H1 (cell line): Measurements from ENCODE around the gene GRM8. TPM values are rescaled to one million over a fixed set of nuclear protein-coding genes. Genes with fewer than 3 reads are reported as not detected.

ENCODE experiments used
- CTCF ChIA-PET: fragments of 300-600 bp; sonication (Branson Sonifier 250); formaldehyde crosslinking; loops from one replicate; lab custom pipeline; 2021; ENCODE audit not compliant: partially characterized antibody; lab: Charles Lee
- POLR2A ChIA-PET: fragments of 300-600 bp; sonication (Branson Sonifier 250); formaldehyde crosslinking; loops from one replicate; lab custom pipeline; 2021; ENCODE audit warnings: inconsistent platforms; ENCODE audit not compliant: partially characterized antibody; lab: Charles Lee
- DNase-seq, 2 experiments: peaks; one replicate each; pipeline versions ENCODE4 v3.0.0 to v3.0.0-alpha.2; 2010 to 2022; ENCODE audit warnings: low spot score in 2 of 2, low read depth in 1 of 2, mixed read lengths in 1 of 2
- FAIRE-seq: peaks from 2 replicates; lab custom pipeline; 2011; peaks lifted over from hg19 to GRCh38; lab: Jason Lieb, UNC
- H2AFZ ChIP-seq: 2 replicates; pipeline ENCODE4 v1.8.1; 2012; ENCODE audit warnings: low read length, inconsistent platforms
- H2AK5ac ChIP-seq: 2 replicates; pipeline ENCODE4 v1.6.1; 2013; ENCODE audit warnings: low read depth, low read length
- H2BK120ac ChIP-seq: replicated peaks from 2 replicates; pipeline ENCODE3; 2013; ENCODE audit warnings: low read depth, low read length, inconsistent platforms
- H2BK12ac ChIP-seq: 2 replicates; pipeline ENCODE4 v1.6.1; 2013; ENCODE audit warnings: low read depth, low read length
- H2BK15ac ChIP-seq: 2 replicates; pipeline ENCODE4 v1.6.1; 2013; ENCODE audit warnings: low read length
- H2BK20ac ChIP-seq: 2 replicates; pipeline ENCODE4 v1.6.1; 2013; ENCODE audit warnings: low read length
- H2BK5ac ChIP-seq: 2 replicates; pipeline ENCODE4 v1.6.1; 2013; ENCODE audit warnings: low read depth, low read length
- H3K14ac ChIP-seq: 2 replicates; pipeline ENCODE4 v1.6.1; 2013; ENCODE audit warnings: inconsistent platforms; ENCODE audit not compliant: insufficient read length
- H3K18ac ChIP-seq: 2 replicates; pipeline ENCODE4 v1.6.1; 2013; ENCODE audit warnings: low read length; ENCODE audit errors: extremely low read depth
- H3K23ac ChIP-seq: 2 replicates; pipeline ENCODE4 v1.6.1; 2013; ENCODE audit warnings: inconsistent platforms; ENCODE audit not compliant: insufficient read length
- H3K23me2 ChIP-seq: 2 replicates; pipeline ENCODE4 v1.6.1; 2013; ENCODE audit warnings: low read depth, low read length
- H3K27ac ChIP-seq: 2 replicates; pipeline ENCODE4 v1.6.1; 2011; ENCODE audit warnings: low read depth, low read length, inconsistent platforms
- H3K27me3 ChIP-seq, 4 experiments: replicated peaks in 1 of 4; 1 replicate in 1 of 4; 2 replicates in 3 of 4; pipeline versions ENCODE4 v1.6.1 to v1.8.1; 2011 to 2013; ENCODE audit warnings: low read length in 3 of 4, mild to moderate bottlenecking in 3 of 4, inconsistent platforms in 2 of 4, mixed read lengths in 2 of 4, moderate library complexity in 1 of 4; ENCODE audit not compliant: control insufficient read depth in 3 of 4, insufficient read depth in 3 of 4; ENCODE audit errors: extremely low read depth in 1 of 4
- H3K36me3 ChIP-seq, 4 experiments: 2 replicates each; pipeline versions ENCODE4 v1.6.1 to v1.8.1; 2011 to 2013; ENCODE audit warnings: mild to moderate bottlenecking in 4 of 4, low read length in 3 of 4, moderate library complexity in 2 of 4, control low read depth in 1 of 4, inconsistent platforms in 1 of 4; ENCODE audit not compliant: insufficient read depth in 4 of 4, control insufficient read depth in 2 of 4
- H3K4ac ChIP-seq: replicated peaks from 2 replicates; pipeline ENCODE3; 2013; ENCODE audit warnings: low read length, low read depth, mixed read lengths, inconsistent platforms; ENCODE audit not compliant: insufficient read length
- H3K4me1 ChIP-seq, 4 experiments: replicated peaks in 1 of 4; 1 replicate in 1 of 4; 2 replicates in 3 of 4; pipeline versions ENCODE4 v1.6.1 to v1.8.1; 2011 to 2013; ENCODE audit warnings: low read length in 3 of 4, inconsistent platforms in 2 of 4, mixed read lengths in 1 of 4; ENCODE audit not compliant: insufficient read depth in 4 of 4, control insufficient read depth in 3 of 4
- H3K4me2 ChIP-seq, 2 experiments: 2 replicates each; pipeline versions ENCODE4 v1.6.1 to v1.8.1; 2011 to 2013; ENCODE audit warnings: low read depth in 2 of 2, low read length in 2 of 2, control low read depth in 1 of 2, inconsistent platforms in 1 of 2, mild to moderate bottlenecking in 1 of 2; ENCODE audit not compliant: insufficient read depth in 1 of 2
- H3K4me3 ChIP-seq, 4 experiments: fragments of 200-600, 300-600 bp in 1 of 4; sonication (generic), shearing (Covaris generic), sonication (Bioruptor Twin) in 1 of 4; 2 replicates each; pipeline versions ENCODE4 v1.5.1 to v1.8.1; 2011 to 2016; ENCODE audit warnings: low read length in 4 of 4, low read depth in 3 of 4, control low read depth in 2 of 4, inconsistent platforms in 2 of 4, mild to moderate bottlenecking in 2 of 4, mixed read lengths in 1 of 4, moderate library complexity in 1 of 4; ENCODE audit not compliant: insufficient read depth in 2 of 4; ENCODE audit errors: extremely low read depth in 1 of 4
- H3K56ac ChIP-seq: replicated peaks from 2 replicates; pipeline ENCODE3; 2013; ENCODE audit warnings: low read depth, mild to moderate bottlenecking, mixed read lengths, low read length, inconsistent platforms; ENCODE audit not compliant: insufficient read length
- H3K79me1 ChIP-seq: 2 replicates; pipeline ENCODE4 v1.6.1; 2013; ENCODE audit warnings: low read depth, low read length, control low read depth
- H3K79me2 ChIP-seq, 2 experiments: 2 replicates each; pipeline versions ENCODE4 v1.6.1 to v1.8.1; 2012 to 2013; ENCODE audit warnings: low read length in 2 of 2, mild to moderate bottlenecking in 2 of 2, inconsistent platforms in 1 of 2; ENCODE audit not compliant: insufficient read depth in 2 of 2, control insufficient read depth in 1 of 2
- H3K9ac ChIP-seq, 4 experiments: replicated peaks in 1 of 4; 1 replicate in 1 of 4; 2 replicates in 3 of 4; pipeline versions ENCODE4 v1.6.1 to v1.8.1; 2011 to 2013; ENCODE audit warnings: low read depth in 3 of 4, low read length in 3 of 4, control low read depth in 2 of 4, mild to moderate bottlenecking in 2 of 4, moderate library complexity in 2 of 4, inconsistent platforms in 1 of 4; ENCODE audit errors: extremely low read depth in 1 of 4
- H3K9me3 ChIP-seq, 2 experiments: 2 replicates each; pipeline versions ENCODE4 v1.6.1 to v1.8.1; 2012 to 2013; ENCODE audit warnings: mild to moderate bottlenecking in 2 of 2, moderate library complexity in 2 of 2, control low read depth in 1 of 2, inconsistent platforms in 1 of 2, low read depth in 1 of 2, low read length in 1 of 2, mixed read lengths in 1 of 2; ENCODE audit not compliant: insufficient read depth in 2 of 2
- H4K20me1 ChIP-seq, 2 experiments: replicated peaks in 1 of 2; 2 replicates each; pipeline versions ENCODE3 to v1.8.1; 2011 to 2013; ENCODE audit warnings: inconsistent platforms in 2 of 2, low read length in 2 of 2, mild to moderate bottlenecking in 1 of 2; ENCODE audit not compliant: insufficient read depth in 2 of 2, control insufficient read depth in 1 of 2
- H4K5ac ChIP-seq: 2 replicates; pipeline ENCODE4 v1.6.1; 2013; ENCODE audit warnings: low read length, low read depth, mixed read lengths, inconsistent platforms; ENCODE audit not compliant: insufficient read length
- H4K8ac ChIP-seq: 2 replicates; pipeline ENCODE4 v1.8.0; 2013; ENCODE audit warnings: mild to moderate bottlenecking, moderate library complexity, low read length, inconsistent platforms; ENCODE audit not compliant: insufficient read depth; ENCODE audit errors: extremely low read depth
- H4K91ac ChIP-seq: replicated peaks from 2 replicates; pipeline ENCODE3; 2013; ENCODE audit warnings: low read length, mixed read lengths, inconsistent platforms; ENCODE audit not compliant: insufficient read length
- BRCA1 ChIP-seq: IDR thresholded peaks from 2 replicates; pipeline ENCODE4 v1.6.1; 2012; ENCODE audit warnings: low read depth, low read length, improper control_type of control experiment
- CHD1 ChIP-seq: IDR thresholded peaks from 2 replicates; pipeline ENCODE4 v1.6.1; 2012; ENCODE audit warnings: low read depth, low read length, improper control_type of control experiment
- EP300 ChIP-seq, 2 experiments: IDR thresholded peaks; 1 replicate in 1 of 2; 2 replicates in 1 of 2; pipeline ENCODE4 v1.6.1; 2011 to 2012; ENCODE audit warnings: low read depth in 2 of 2, low read length in 2 of 2, mild to moderate bottlenecking in 2 of 2, borderline replicate concordance in 1 of 2, inconsistent platforms in 1 of 2, moderate library complexity in 1 of 2
- FOSL1 ChIP-seq: IDR thresholded peaks from 2 replicates; pipeline ENCODE4 v1.6.1; 2011; ENCODE audit warnings: mild to moderate bottlenecking, low read depth, low read length, moderate library complexity; ENCODE audit not compliant: insufficient read depth
- GTF2F1 ChIP-seq: IDR thresholded peaks from 2 replicates; pipeline ENCODE4 v1.6.1; 2012; ENCODE audit warnings: low read depth, low read length, improper control_type of control experiment, borderline replicate concordance
- MAX ChIP-seq: IDR thresholded peaks from 2 replicates; pipeline ENCODE4 v1.6.1; 2012; ENCODE audit warnings: inconsistent platforms
- POLR2AphosphoS5 ChIP-seq: IDR thresholded peaks from 2 replicates; pipeline ENCODE4 v1.6.1; 2011; ENCODE audit warnings: low read depth, low read length
- RAD21 ChIP-seq, 2 experiments: IDR thresholded peaks in 1 of 2; conservative IDR thresholded peaks in 1 of 2; 2 replicates each; pipeline ENCODE4 v1.6.1; 2011; ENCODE audit warnings: low read depth in 2 of 2, low read length in 2 of 2, improper control_type of control experiment in 1 of 2, inconsistent platforms in 1 of 2, mild to moderate bottlenecking in 1 of 2, moderate library complexity in 1 of 2
- RXRA ChIP-seq: IDR thresholded peaks from 2 replicates; pipeline ENCODE4 v1.6.1; 2011; ENCODE audit warnings: low read depth, mild to moderate bottlenecking, low read length, moderate library complexity; ENCODE audit not compliant: insufficient read depth
- SIRT6 ChIP-seq: IDR thresholded peaks from one replicate; pipeline ENCODE4 v1.7.1; 2012; ENCODE audit warnings: low read length, inconsistent platforms
- SP4 ChIP-seq: IDR thresholded peaks from 2 replicates; pipeline ENCODE4 v1.6.1; 2012; ENCODE audit warnings: low read length, inconsistent platforms
- SUZ12 ChIP-seq: fragments of 200-600 bp; sonication (generic); IDR thresholded peaks from 2 replicates; pipeline ENCODE4 v1.6.1; 2012; ENCODE audit warnings: mild to moderate bottlenecking, inconsistent platforms, low read length, moderate library complexity, mixed read lengths
- WGBS, 2 experiments: shearing (Covaris generic) in 1 of 2; methylation state at CpG; one replicate each; pipeline versions ENCODE4 v1.1.6 to v1.1.7; 2013 to 2015; ENCODE audit warnings: low lambda C conversion rate in 2 of 2, mixed read lengths in 2 of 2, inconsistent platforms in 1 of 2, low coverage in 1 of 2, missing lambda C conversion rate in 1 of 2; ENCODE audit not compliant: insufficient replicate concordance in 2 of 2, insufficient coverage in 1 of 2, insufficient read length in 1 of 2; ENCODE audit errors: extremely low coverage in 1 of 2, missing lambda C conversion rate in 1 of 2; 5-methylcytosine and 5-hydroxymethylcytosine counted together
- polyA plus RNA-seq, 7 experiments: library from polyadenylated mRNA; depleted of rRNA in 3 of 7; stranded (reverse) in 5 of 7; unstranded in 2 of 7; fragments of >200 nt in 5 of 7; fragments of 200-250 nt in 2 of 7; gene quantifications; 1 replicate in 5 of 7; 2 replicates in 1 of 7; 4 replicates in 1 of 7; pipeline versions ENCODE4 v1.2.1 to v1.2.3, GENCODE V29; 2011 to 2013; ENCODE audit warnings: missing spikeins in 2 of 7, mixed read lengths in 2 of 7
- total RNA-seq: library from RNA; stranded (reverse); fragmentation: NEBNext Ultra II Directional; extraction: Animal tissue kit (Norgen Biotek cat#: 25700); gene quantifications from 2 replicates; pipeline ENCODE4 v1.2.1, GENCODE V29; 2021

GRM8 gene
- total and polyA plus RNA-seq, 2 of the 8 experiments (the other 6 are each of a cell fraction or from before 2014, with no cell fraction given): 2.6 to 2.8 TPM

- no peak overlapping the region for H3K14ac ChIP-seq
- WGBS, 2 experiments: 100% methylated on average over 2 of the region's 2 CpGs; no CpG with 5 or more reads in 1 of the 2 experiments
- no peak overlapping the region for H2BK20ac ChIP-seq
- no peaks in the 10 kb centered on the region for H4K20me1 ChIP-seq
- H2AFZ ChIP-seq: no peak overlapping the region
- H3K27ac ChIP-seq: no peak overlapping the region
- POLR2A ChIA-PET: no interaction called here
- no peaks in the 10 kb centered on the region for H3K79me2 ChIP-seq
- DNase-seq: no peak
- no peak overlapping the region for H3K18ac ChIP-seq
- no peaks in the 10 kb centered on the region; the same call in 1 of the 2 replicates for H3K23me2 ChIP-seq
- no peak overlapping the region for H4K91ac ChIP-seq
- FAIRE-seq: no peak
- CTCF ChIA-PET: interaction anchor here (1.3 to 1.6 kb wide), 2 partner anchors 14 to 136 kb away, joined by 3 to 4 read pairs; no protein-coding TSS in a partner anchor
- H3K4me3 ChIP-seq: no peak overlapping the region
- H3K56ac ChIP-seq: no peak overlapping the region
- no peak overlapping the region for H3K4me2 ChIP-seq
- H2AK5ac ChIP-seq: no peak overlapping the region
- no peak overlapping the region for H2BK15ac ChIP-seq
- no peaks in the 10 kb centered on the region for H3K36me3 ChIP-seq
- no peak overlapping the region for H4K5ac ChIP-seq
- H3K4me1 ChIP-seq: no peaks in the 10 kb centered on the region
- no peaks in the 10 kb centered on the region for H3K79me1 ChIP-seq
- H4K8ac ChIP-seq: no peak overlapping the region
- H3K4ac ChIP-seq: no peak overlapping the region
- H3K9me3 ChIP-seq: no peaks in the 10 kb centered on the region
- H3K23ac ChIP-seq: no peak overlapping the region
- H3K9ac ChIP-seq: no peak overlapping the region
- no peaks in the 10 kb centered on the region for H3K27me3 ChIP-seq
- H2BK12ac ChIP-seq: no peak overlapping the region
- H2BK5ac ChIP-seq: no peak overlapping the region
- H2BK120ac ChIP-seq: no peak overlapping the region
- TF ChIP-seq SIRT6 (no peak), EP300 (IDR thresholded peaks at IDR 0.05; ENCODE audit: borderline replicate concordance in 1 of 2, low read depth in 2 of 2, low read length in 2 of 2) (no peak), MAX (no peak), SP4 (no peak), GTF2F1 (no peak), RAD21 (IDR thresholded peaks at IDR 0.05 in 1 of 2, conservative IDR thresholded peaks at IDR 0.05 in 1 of 2; ENCODE audit: low read depth in 2 of 2, low read length in 2 of 2) (no peak), BRCA1 (no peak), SUZ12 (no peak), CHD1 (no peak), RXRA (no peak), POLR2AphosphoS5 (no peak), FOSL1 (no peak)
Observed at GRCh38 chr7:126493801-126494200, 758.9 kb downstream of the GRM8 start.
